ENCODE measurements around the gene MN1. TPM values are rescaled to one million over a fixed set of nuclear protein-coding genes. Genes with fewer than 3 reads are reported as not detected.

Gene MN1
- total RNA-seq, 1 donor from 2014 or later: 5.9 TPM

DNA sequence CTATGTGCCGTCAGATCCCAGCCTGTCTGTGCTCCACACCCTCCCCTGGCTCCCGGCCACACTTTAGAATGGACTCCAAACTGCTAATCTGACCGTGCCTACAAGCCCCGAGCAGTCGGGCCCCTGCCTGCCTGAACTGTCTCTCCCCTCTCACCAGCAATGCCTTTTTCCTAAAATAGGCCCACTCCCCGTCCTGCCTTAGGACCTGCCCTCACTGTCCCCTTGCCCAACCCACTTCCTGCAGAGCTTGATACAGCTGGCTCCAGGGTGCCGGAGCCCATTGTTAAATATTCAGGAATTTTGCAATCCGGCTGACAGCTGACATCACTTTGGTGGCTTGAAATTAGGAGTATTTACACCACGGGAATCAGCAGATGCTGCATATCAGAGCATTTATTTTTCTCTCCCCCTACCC lies 21.4 kb downstream of the MN1 start:
- Mint-ChIP-seq H3K4me3 (ENCODE audit: low read depth) (no peak overlapping the region), H3K9me3 (ENCODE audit: low read depth) (no peaks in the 10 kb centered on the region), H3K36me3 (ENCODE audit: insufficient read depth) (no peaks in the 10 kb centered on the region), H3K27me3 (no peaks in the 10 kb centered on the region), H3K4me1 (ENCODE audit: low read depth) (peaks cover 12% of the 10 kb centered on the region), H3K27ac (no peak overlapping the region)
- TF ChIP-seq, protein P1, sequence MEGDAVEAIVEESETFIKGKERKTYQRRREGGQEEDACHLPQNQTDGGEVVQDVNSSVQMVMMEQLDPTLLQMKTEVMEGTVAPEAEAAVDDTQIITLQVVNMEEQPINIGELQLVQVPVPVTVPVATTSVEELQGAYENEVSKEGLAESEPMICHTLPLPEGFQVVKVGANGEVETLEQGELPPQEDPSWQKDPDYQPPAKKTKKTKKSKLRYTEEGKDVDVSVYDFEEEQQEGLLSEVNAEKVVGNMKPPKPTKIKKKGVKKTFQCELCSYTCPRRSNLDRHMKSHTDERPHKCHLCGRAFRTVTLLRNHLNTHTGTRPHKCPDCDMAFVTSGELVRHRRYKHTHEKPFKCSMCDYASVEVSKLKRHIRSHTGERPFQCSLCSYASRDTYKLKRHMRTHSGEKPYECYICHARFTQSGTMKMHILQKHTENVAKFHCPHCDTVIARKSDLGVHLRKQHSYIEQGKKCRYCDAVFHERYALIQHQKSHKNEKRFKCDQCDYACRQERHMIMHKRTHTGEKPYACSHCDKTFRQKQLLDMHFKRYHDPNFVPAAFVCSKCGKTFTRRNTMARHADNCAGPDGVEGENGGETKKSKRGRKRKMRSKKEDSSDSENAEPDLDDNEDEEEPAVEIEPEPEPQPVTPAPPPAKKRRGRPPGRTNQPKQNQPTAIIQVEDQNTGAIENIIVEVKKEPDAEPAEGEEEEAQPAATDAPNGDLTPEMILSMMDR (IDR thresholded peaks at IDR 0.05; ENCODE audit: unreplicated experiment): no peak
- DNase-seq (ENCODE audit: low spot score, unreplicated experiment): no peak

DNA sequence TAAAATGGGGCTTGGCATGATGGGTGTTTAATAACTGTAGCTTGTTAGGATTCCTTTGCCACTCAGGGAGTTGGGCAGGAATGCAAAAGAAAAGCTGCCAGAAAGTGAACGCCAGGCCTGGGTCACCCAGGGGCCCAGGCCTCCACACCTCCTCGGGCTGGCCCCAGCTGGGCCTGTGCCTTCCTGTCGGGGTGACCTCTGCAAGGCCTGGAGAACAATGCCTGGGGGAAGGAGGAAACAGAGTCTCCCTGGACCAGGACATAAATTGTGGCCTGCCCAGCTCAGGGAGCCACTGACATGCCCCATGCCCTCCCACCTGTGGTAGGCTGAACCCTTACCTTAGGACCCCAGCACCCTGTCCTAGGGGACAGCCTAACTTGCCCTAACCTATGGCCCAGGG lies 21.9 kb downstream of the MN1 start:
- no peak overlapping the region for H3K27ac Mint-ChIP-seq
- no peaks in the 10 kb centered on the region for H3K36me3 Mint-ChIP-seq (ENCODE audit: insufficient read depth)
- no peak overlapping the region for H3K4me3 Mint-ChIP-seq (ENCODE audit: low read depth)
- DNase-seq (ENCODE audit: low spot score, unreplicated experiment): no peak
- H3K4me1 Mint-ChIP-seq (ENCODE audit: low read depth): peaks cover 12% of the 10 kb centered on the region
- TF ChIP-seq, protein P1 (IDR thresholded peaks at IDR 0.05; ENCODE audit: unreplicated experiment): no peak
- no peaks in the 10 kb centered on the region for H3K27me3 Mint-ChIP-seq
- no peaks in the 10 kb centered on the region for H3K9me3 Mint-ChIP-seq (ENCODE audit: low read depth)

DNA sequence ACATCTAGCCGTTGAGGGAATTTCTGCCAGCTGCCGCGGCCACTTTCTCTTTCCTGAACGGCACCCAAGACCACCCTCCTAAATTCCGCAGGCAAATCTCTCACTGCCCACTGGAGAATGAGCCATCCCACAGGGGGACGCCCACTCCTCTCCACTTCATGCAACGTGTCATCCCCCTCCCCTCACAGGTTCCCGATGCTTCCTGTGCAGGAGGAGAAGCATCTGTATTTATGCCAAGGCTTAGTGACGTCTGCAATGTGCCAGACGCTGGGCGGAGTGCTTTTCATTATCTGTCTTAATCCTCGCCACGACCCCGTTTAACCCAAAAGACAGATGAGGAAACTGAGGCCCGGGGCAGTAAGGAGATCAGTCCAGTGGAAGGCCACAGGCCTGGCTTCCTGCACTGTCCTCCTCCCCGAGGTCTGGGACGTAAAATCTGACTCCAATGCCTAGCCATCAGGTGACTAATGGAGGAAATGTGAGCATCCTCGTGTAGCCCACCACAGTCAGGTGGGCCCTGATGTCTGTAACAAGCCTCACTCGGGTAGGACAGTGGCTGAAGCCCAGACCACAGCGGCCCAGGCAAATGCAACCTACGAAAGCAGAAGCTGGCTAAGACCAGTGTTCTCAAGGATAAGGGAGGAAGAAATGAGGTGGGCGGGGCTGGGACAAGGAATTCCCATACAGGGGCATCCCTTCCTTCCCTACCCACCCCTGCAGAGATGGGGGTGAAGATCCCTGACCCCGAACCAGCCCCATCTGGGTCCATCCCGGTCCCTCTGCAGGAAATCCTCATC lies 23.1 kb downstream of the MN1 start:
- no peaks in the 10 kb centered on the region for H3K36me3 Mint-ChIP-seq (ENCODE audit: insufficient read depth)
- no peak overlapping the region for H3K4me3 Mint-ChIP-seq (ENCODE audit: low read depth)
- H3K9me3 Mint-ChIP-seq (ENCODE audit: low read depth): no peaks in the 10 kb centered on the region
- H3K4me1 Mint-ChIP-seq (ENCODE audit: low read depth): peaks cover 12% of the 10 kb centered on the region
- TF ChIP-seq, protein P1 (IDR thresholded peaks at IDR 0.05; ENCODE audit: unreplicated experiment): no peak
- no peaks in the 10 kb centered on the region for H3K27me3 Mint-ChIP-seq
- H3K27ac Mint-ChIP-seq: no peak overlapping the region
- no peak for DNase-seq (ENCODE audit: low spot score, unreplicated experiment)

DNA sequence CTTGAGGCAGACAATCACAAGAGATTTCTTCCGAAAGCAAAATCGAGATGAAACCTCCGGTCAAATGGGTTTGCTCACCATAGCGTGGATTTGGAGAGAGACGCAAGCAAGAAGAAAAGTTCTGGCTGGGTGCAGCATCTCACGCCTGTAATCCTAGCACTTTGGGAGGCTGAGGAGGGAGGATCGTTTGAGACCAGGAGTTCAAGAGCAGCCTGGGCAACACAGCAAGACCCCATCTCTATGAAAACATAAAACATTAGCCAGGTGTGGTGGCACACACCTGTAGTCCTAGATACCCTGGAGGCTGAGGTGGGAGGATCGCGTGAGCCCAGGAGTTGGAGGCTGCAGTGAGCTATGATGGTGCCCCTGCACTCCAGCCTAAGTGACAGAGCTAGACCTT lies 24.4 kb downstream of the MN1 start:
- Mint-ChIP-seq H3K36me3 (ENCODE audit: insufficient read depth) (no peaks in the 10 kb centered on the region), H3K9me3 (ENCODE audit: low read depth) (no peaks in the 10 kb centered on the region), H3K27ac (no peak overlapping the region), H3K4me3 (ENCODE audit: low read depth) (no peak overlapping the region), H3K27me3 (no peaks in the 10 kb centered on the region), H3K4me1 (ENCODE audit: low read depth) (peaks cover 12% of the 10 kb centered on the region)
- TF ChIP-seq, protein P1 (IDR thresholded peaks at IDR 0.05; ENCODE audit: unreplicated experiment): no peak
- no peak for DNase-seq (ENCODE audit: low spot score, unreplicated experiment)

DNA sequence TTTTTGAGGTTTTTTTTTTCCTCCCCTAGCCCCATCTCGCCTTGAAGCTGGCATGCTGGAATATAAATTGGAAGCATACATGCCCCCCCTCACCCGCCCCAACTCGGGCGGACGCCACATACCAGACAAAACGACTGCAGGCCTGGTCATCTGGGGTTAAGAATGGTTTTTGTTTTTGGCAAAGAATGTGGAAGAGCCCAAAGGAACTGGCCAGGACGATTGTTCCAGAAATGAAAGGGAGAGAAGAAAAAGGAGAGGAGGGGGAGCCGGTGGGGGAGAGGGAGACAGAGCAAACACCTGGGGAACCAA lies 25.0 kb downstream of the MN1 start:
- Mint-ChIP-seq H3K4me1 (ENCODE audit: low read depth) (peaks cover 12% of the 10 kb centered on the region), H3K9me3 (ENCODE audit: low read depth) (no peaks in the 10 kb centered on the region), H3K36me3 (ENCODE audit: insufficient read depth) (no peaks in the 10 kb centered on the region)

More for the DNA sequence above, 25.0 kb downstream of the MN1 start:
- Mint-ChIP-seq H3K27ac (no peak overlapping the region), H3K4me3 (ENCODE audit: low read depth) (no peak overlapping the region), H3K27me3 (no peaks in the 10 kb centered on the region)
- TF ChIP-seq, protein P1 (IDR thresholded peaks at IDR 0.05; ENCODE audit: unreplicated experiment): no peak
- no peak for DNase-seq (ENCODE audit: low spot score, unreplicated experiment)
